GM12878 (cell line): ENCODE measurements around the gene PARS2. TPM values are rescaled to one million over a fixed set of nuclear protein-coding genes. Genes with fewer than 3 reads are reported as not detected.

Experiments
- ATAC-seq: fragments of 200-7000 bp; cut with Tn5 transposase; 3 replicates; pipeline ENCODE4 v1.9.1; 2020; ENCODE audit warnings: mild to moderate bottlenecking, moderate library complexity
- BruUV-seq: library from RNA; stranded (reverse); fragments of 400-500 nt; replicated peaks from 2 replicates; lab custom pipeline; 2021; lab: Mats Ljungman, UMichigan
- CTCF ChIA-PET: fragments of 300-600 bp; sonication (Branson Sonifier 250); formaldehyde crosslinking; extraction: SDS; loops from one replicate; lab custom pipeline; 2021; ENCODE audit warnings: inconsistent platforms; lab: Yijun Ruan, JAX
- POLR2A ChIA-PET: fragments of 350-600 bp; formaldehyde crosslinking; extraction: SDS; loops from one replicate; lab custom pipeline; 2021; ENCODE audit warnings: inconsistent platforms; lab: Charles Lee
- RAD21 ChIA-PET: fragments of 300-600 bp; sonication (Branson Sonifier 250); formaldehyde crosslinking; loops from one replicate; lab custom pipeline; 2023; ENCODE audit warnings: antibody characterized with exemption; ENCODE audit not compliant: unreplicated experiment; lab: Charles Lee
- SMC1A ChIA-PET: fragments of 300-600 bp; sonication (Branson Sonifier 250); formaldehyde crosslinking; loops from one replicate; lab custom pipeline; 2023; ENCODE audit not compliant: unreplicated experiment, uncharacterized antibody; lab: Charles Lee
- DNase-seq: peaks from one replicate; pipeline ENCODE4 v3.0.0-alpha.2; 2011; ENCODE audit warnings: low read depth, low spot score
- FAIRE-seq: peaks from 3 replicates; lab custom pipeline; 2011; peaks lifted over from hg19 to GRCh38; lab: Jason Lieb, UNC
- H2AFZ ChIP-seq: 2 replicates; pipeline ENCODE4 v1.6.0; 2011; ENCODE audit warnings: low read depth, low read length, control low read depth; ENCODE audit not compliant: control insufficient read depth
- H3K27ac ChIP-seq: 2 replicates; pipeline ENCODE4 v1.5.1; 2011; ENCODE audit warnings: control low read depth; ENCODE audit not compliant: control insufficient read depth, insufficient read depth
- H3K27me3 ChIP-seq, 2 experiments: replicated peaks in 1 of 2; 2 replicates each; pipeline versions ENCODE4 v1.6.0 to v1.6.1; 2011; ENCODE audit warnings: low read length in 1 of 2; ENCODE audit not compliant: control insufficient read depth in 2 of 2, insufficient read depth in 2 of 2
- H3K36me3 ChIP-seq, 2 experiments: 2 replicates each; pipeline ENCODE4 v1.5.1; 2011; ENCODE audit warnings: low read length in 1 of 2; ENCODE audit not compliant: control insufficient read depth in 2 of 2, insufficient read depth in 2 of 2
- H3K4me1 ChIP-seq: 2 replicates; pipeline ENCODE4 v1.6.1; 2011; ENCODE audit warnings: mild to moderate bottlenecking, low read length, moderate library complexity, mixed read lengths; ENCODE audit not compliant: control insufficient read depth, insufficient read depth
- H3K4me2 ChIP-seq: 2 replicates; pipeline ENCODE4 v1.6.0; 2011; ENCODE audit warnings: control low read depth; ENCODE audit not compliant: control insufficient read depth, insufficient read depth
- H3K4me3 ChIP-seq: fragments of 200-600 bp; sonication (generic); 2 replicates; pipeline ENCODE4 v1.5.1; 2016
- H3K79me2 ChIP-seq: 2 replicates; pipeline ENCODE4 v1.6.0; 2011; ENCODE audit warnings: low read length; ENCODE audit not compliant: control insufficient read depth, insufficient read depth
- H3K9ac ChIP-seq: 2 replicates; pipeline ENCODE4 v1.8.0; 2011; ENCODE audit warnings: low read length, control low read depth, mixed read lengths; ENCODE audit not compliant: control insufficient read depth, insufficient read depth
- H3K9me3 ChIP-seq: replicated peaks from 3 replicates; pipeline ENCODE4 v1.5.1; 2011; ENCODE audit warnings: mild to moderate bottlenecking, low read length; ENCODE audit not compliant: control insufficient read depth, insufficient read depth
- H4K20me1 ChIP-seq: 2 replicates; pipeline ENCODE4 v1.6.0; 2011; ENCODE audit not compliant: control insufficient read depth, insufficient read depth
- ATF2 ChIP-seq: IDR thresholded peaks from 2 replicates; pipeline ENCODE4 v1.6.1; 2012; ENCODE audit warnings: low read length, inconsistent platforms
- RAD51 ChIP-seq: fragments of 450-650 bp; IDR thresholded peaks from 2 replicates; pipeline ENCODE4 v1.6.1; 2016; ENCODE audit warnings: moderate library complexity, mild to moderate bottlenecking, inconsistent platforms
- SREBF2 ChIP-seq: IDR thresholded peaks from 2 replicates; pipeline ENCODE4 v1.6.1; 2012; ENCODE audit warnings: mild to moderate bottlenecking, low read length
- USF1 ChIP-seq: IDR thresholded peaks from 2 replicates; pipeline ENCODE4 v1.6.1; 2011; ENCODE audit warnings: borderline replicate concordance, low read depth, mild to moderate bottlenecking, moderate library complexity, mixed read lengths, low read length; ENCODE audit not compliant: insufficient read depth; ENCODE audit errors: extremely low read length
- YY1 ChIP-seq: IDR thresholded peaks from 2 replicates; pipeline ENCODE4 v1.6.1; 2011; ENCODE audit warnings: low read depth, mild to moderate bottlenecking, low read length
- ZBTB11 ChIP-seq: fragments of 450-650 bp; formaldehyde crosslinking; IDR thresholded peaks from 2 replicates; pipeline ENCODE4 v1.5.0; 2022; ENCODE audit warnings: mild to moderate bottlenecking, missing genetic modification characterization
- WGBS: methylation state at CpG from one replicate; pipeline ENCODE4 v1.1.6; 2016; ENCODE audit warnings: low lambda C conversion rate; ENCODE audit not compliant: insufficient replicate concordance, insufficient coverage; ENCODE audit errors: missing lambda C conversion rate; 5-methylcytosine and 5-hydroxymethylcytosine counted together
- in situ Hi-C: fragments of 300-500 bp; cut with MboI; formaldehyde crosslinking; loops from 9 replicates; pipeline ENCODE4 v1.14.3; 2018; ENCODE audit warnings: mixed read lengths
- intact Hi-C: fragments of 100-400 bp; cut with micrococcal nuclease; formaldehyde crosslinking; loops from one replicate; pipeline ENCODE4 v1.14.2; 2022; ENCODE audit not compliant: unreplicated experiment
- polyA plus RNA-seq, 11 experiments: library from polyadenylated mRNA; depleted of rRNA in 4 of 11; unstranded in 6 of 11; stranded (reverse) in 5 of 11; fragments of >200 nt; fragmentation: Nextera tagmentation in 4 of 11; fragmentation: Illumina TruSeq in 1 of 11; extraction: Ambion mirVana in 4 of 11; extraction: Trizol in 1 of 11; gene quantifications; 1 replicate in 1 of 11; 2 replicates in 10 of 11; pipeline versions ENCODE4 v1.2.1 to v1.2.3, GENCODE V29; 2011 to 2016; ENCODE audit warnings: inconsistent platforms in 2 of 11, missing spikeins in 2 of 11, low read depth in 1 of 11
- total RNA-seq, 4 experiments: library from RNA; depleted of rRNA in 3 of 4; stranded (reverse); fragments of >200 nt in 3 of 4; fragmentation: Illumina TruSeq in 1 of 4; extraction: Trizol in 1 of 4; gene quantifications; 2 replicates each; pipeline versions ENCODE4 v1.2.1 to v1.2.3, GENCODE V29; 2013 to 2021

The PARS2 gene
- total and polyA plus RNA-seq, 10 of the 15 experiments (the other 5 are each of a cell fraction or from before 2014, with no cell fraction given), result 3.7 to 12.2 (median 5.9) TPM

GRCh38 chr1:54711536-54711935, 52.8 kb downstream of the PARS2 start:
- POLR2A ChIA-PET, result no interaction called here
- peaks cover 9% of the 10 kb centered on the region for H3K79me2 ChIP-seq
- intact Hi-C loops (no loop called here), in situ Hi-C loops (no loop called here)
- no peak overlapping the region for H3K9ac ChIP-seq
- no peaks in the 10 kb centered on the region for H3K9me3 ChIP-seq
- no peaks in the 10 kb centered on the region for H4K20me1 ChIP-seq
- H2AFZ ChIP-seq, result no peak overlapping the region
- no peak overlapping the region for H3K4me3 ChIP-seq
- DNase-seq (no peak), FAIRE-seq (no peak), ATAC-seq (no peak)
- no peak overlapping the region for H3K27ac ChIP-seq
- SMC1A ChIA-PET, result no interaction called here
- CTCF ChIA-PET, result no interaction called here
- RAD21 ChIA-PET, result no interaction called here
- H3K4me2 ChIP-seq, result no peak overlapping the region
- no TSS peak for BruUV-seq
- no peaks in the 10 kb centered on the region for H3K4me1 ChIP-seq
- TF ChIP-seq USF1, result no peak
- no peak for TF ChIP-seq ZBTB11
- TF ChIP-seq YY1, result no peak
- TF ChIP-seq RAD51, result no peak
- no peak for TF ChIP-seq ATF2
- no peak for TF ChIP-seq SREBF2
- H3K36me3 ChIP-seq, result no peaks in the 10 kb centered on the region
- WGBS, result 56% methylated on average over 10 of the region's 10 CpGs
- H3K27me3 ChIP-seq, result no peaks in the 10 kb centered on the region; a peak in 1 of 4 replicates
